Activated CD8-positive, alpha-beta memory T cell treated with anti-CD3 and anti-CD28 coated beads, Interleukin-2, amount 50 U/mL, for 48 hours (primary cell): ENCODE results near the gene NRXN3.

Experiments used
- DNase-seq: peaks from one replicate; pipeline ENCODE4 v3.0.0-alpha.2; 2020

Gene NRXN3

GRCh38 chr14:79179985-79180384 lies 1009.8 kb downstream of the NRXN3 start:
- no peak for DNase-seq

GRCh38 chr14:79180656-79181055 lies 1010.5 kb downstream of the NRXN3 start:
- DNase-seq, result no peak

DNA sequence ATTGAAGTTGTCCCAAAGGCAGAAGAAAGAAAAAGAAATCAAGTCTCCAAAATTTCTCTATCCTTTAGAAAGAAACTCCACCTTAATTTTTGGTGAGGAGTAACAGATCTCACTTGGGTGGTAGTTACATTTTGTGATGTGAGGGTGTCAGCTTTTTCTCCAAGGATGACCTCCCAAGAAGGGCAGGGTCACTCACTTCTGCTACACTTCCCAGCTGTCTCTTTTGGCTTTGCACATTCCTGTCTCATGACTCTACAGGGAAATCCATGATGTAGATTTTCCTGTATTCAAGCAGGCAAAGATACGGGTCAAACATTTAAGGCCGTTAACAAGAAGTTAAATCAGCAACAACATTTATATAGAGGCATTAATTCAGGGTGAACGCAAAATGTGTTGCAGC lies 1016.4 kb downstream of the NRXN3 start:
- DNase-seq, result no peak

DNA sequence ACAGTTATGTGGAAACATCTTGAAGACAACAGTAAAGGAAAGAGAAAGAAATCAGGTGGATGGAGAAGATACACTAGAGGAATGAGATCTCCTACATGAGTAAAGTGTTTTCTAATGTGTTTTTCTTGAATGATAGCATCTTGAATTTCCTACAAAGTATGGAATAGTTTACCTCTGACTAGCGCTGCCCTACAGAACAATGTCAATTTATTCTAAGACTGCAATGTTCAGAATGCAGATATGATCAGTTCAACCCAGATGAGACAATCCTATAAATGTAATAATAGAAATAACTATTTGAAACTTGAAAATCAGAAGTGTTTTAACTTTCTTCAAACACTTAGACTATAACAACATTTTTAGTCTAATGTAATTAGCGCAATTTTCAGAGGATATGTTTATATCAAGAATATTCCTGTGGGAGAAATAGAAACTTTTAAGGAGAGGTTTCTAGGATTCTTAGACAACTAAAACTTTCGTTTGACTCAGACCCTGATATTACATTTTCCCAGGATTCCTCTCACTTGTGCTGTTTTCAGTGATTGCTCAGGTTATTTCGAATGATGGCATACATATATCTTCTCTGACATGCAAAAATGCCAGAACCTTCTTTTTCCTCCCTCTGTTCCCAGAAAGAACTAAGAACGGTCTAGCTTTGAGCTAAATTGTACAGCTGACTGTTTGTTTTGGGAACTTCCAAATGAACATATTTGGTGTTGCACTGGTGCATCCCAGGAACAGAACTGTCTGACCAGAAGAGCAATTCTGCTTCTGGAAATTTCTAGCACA lies 1023.7 kb downstream of the NRXN3 start:
- DNase-seq, result no peak

- no peak for DNase-seq
Measured at GRCh38 chr14:79196216-79196615, 1026.0 kb downstream of the NRXN3 start.

- no peak for DNase-seq
Measured at GRCh38 chr14:79197516-79197915, 1027.3 kb downstream of the NRXN3 start.

DNA sequence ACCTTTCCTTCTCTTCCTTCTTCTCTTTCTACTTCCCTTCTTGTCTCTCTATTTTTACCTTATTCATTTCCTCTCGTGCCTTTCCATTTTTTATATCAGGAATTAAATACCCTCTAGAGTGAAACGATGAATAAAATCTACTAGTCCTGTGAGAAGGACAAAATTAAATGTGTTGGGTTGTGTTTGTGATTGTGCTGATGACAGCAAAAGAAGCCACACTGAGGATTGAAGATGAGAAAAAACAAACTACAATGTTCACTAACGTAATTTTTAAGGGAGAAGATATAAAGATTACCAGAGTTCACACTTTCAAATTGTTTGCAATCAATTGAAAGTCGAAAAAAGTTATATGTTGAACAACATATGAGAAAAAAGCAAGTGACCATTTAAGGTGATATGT lies 1029.0 kb downstream of the NRXN3 start:
- no peak for DNase-seq

GRCh38 chr14:79201564-79202207 lies 1031.5 kb downstream of the NRXN3 start:
- no peak for DNase-seq

- no peak for DNase-seq
Measured at GRCh38 chr14:79204591-79204990, 1034.4 kb downstream of the NRXN3 start.

DNA sequence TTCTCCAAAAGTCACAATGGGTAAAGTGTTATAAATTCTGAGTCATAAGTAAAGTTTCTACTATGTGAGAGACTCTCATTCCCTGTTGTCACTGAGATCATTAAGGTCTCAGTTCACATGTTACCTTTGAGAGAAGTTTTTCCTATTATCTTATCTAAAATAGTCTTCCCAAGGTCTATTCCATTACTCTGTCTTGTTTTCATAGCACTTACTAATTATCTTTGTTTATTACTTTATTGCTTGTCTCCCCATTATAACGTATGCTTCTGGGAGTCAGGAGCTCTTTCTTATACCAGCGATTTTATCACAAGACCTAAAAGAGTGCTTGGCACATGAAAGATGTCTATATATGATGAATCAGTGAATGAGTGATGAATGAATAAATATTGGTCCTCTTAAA lies 1039.2 kb downstream of the NRXN3 start:
- DNase-seq, result no peak

- DNase-seq, result no peak
Measured at GRCh38 chr14:79225815-79226214, 1055.6 kb downstream of the NRXN3 start.

GRCh38 chr14:79229383-79229909 lies 1059.3 kb downstream of the NRXN3 start:
- DNase-seq, result no peak

DNA sequence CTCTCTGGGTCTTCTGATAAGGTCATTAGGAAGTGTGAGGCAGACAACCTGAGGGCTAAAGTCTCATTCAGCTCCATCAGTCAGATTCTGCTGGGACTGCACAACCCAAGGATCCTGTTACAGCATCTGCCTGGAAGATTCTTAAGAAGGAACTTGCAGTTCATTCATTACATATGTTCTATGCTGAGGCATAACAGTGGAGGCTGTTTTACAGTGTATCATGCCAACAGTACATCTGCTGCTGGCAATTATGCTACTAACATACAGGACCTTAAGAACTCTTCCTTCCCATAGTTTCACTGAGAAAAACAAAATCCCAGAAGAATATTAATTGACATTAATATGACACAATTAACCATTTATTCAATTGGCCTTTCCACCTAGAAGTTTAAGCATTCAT lies 1072.5 kb downstream of the NRXN3 start:
- no peak for DNase-seq

- no peak for DNase-seq
Measured at GRCh38 chr14:79246173-79246572, 1076.0 kb downstream of the NRXN3 start.

GRCh38 chr14:79248126-79248525 lies 1078.0 kb downstream of the NRXN3 start:
- no peak for DNase-seq

DNA sequence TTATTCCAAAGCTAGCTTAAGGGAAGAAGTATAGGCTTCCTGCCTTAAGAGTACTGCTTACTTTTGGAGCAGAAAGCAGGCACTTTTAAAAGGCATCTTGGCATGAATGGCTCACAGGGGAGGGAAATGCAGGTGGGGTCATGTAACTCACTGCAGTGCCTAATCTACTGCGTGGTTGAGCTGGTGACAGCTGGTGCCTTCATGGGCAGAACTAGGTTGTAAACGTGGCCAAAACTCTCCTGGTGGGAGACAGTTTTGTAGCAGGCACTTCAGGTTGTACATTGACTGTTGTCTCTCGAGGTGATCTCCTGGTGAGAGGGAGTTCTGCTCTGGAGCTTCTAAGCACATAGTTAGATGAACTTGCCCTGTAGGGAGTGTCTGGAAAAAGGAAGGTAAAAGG lies 1078.6 kb downstream of the NRXN3 start:
- no peak for DNase-seq

GRCh38 chr14:79251278-79251677 lies 1081.1 kb downstream of the NRXN3 start:
- no peak for DNase-seq

DNA sequence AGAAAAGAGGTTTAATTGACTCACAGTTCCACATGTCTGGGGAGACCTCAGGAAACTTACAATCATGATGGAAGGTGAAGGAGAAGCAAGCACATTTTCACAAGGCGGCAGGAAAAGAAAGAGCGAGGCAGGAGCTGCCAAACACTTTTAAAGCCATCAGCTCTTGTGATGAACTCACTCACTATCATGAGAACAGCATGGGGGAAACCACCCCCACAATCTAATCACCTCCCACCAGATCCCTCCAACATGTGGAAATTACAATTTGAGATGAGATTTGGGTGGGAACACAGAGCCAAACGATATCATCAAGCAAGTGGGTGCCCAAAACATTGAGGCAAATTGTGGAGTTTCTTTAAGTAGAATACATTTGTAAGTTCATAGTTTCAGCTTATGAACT lies 1083.4 kb downstream of the NRXN3 start:
- no peak for DNase-seq

- no peak for DNase-seq
Measured at GRCh38 chr14:79254069-79254775, 1084.0 kb downstream of the NRXN3 start.

- no peak for DNase-seq
Measured at GRCh38 chr14:79256380-79256779, 1086.2 kb downstream of the NRXN3 start.

DNA sequence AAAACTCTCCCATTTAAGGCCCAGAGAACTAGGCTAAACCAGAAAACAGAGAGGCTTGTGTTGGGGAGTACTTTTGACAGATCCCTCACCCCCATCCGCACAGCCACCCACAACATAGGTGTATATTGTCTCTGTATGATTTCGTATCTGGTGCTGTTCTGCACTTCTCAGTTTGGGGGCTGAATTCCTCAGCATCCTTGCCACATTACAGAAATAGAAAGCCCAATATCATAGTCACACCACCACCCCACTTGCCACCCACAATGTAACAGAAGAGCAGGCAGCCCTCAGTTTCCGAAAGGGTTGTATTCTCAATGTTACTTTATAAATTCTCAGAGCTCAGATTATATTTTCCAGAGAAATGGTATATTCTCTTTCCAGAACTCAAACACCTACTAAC lies 1090.2 kb downstream of the NRXN3 start:
- DNase-seq, result no peak

- no peak for DNase-seq
Measured at GRCh38 chr14:79265366-79265946, 1095.3 kb downstream of the NRXN3 start.

DNA sequence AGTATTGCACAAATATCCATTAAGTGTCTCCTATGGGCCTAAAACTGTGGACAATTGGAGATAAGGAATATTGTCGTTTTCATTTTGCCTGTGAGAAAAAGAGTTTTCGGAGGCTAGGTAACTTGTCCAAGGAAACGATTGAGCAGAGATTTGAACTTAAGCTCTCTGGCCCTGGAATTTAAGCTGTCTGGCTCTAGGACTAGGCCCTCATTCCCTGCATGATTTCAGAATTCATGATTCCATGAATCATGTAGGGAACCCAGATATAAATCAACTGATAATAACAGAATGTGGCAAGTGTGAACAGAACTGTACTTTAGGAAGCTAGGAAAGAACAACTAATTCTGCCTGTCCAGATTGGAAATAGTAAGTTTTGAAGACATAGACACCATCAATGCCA lies 1100.2 kb downstream of the NRXN3 start:
- DNase-seq, result no peak
